OCI-LY1 (cell line): ENCODE measurements around the gene PIH1D1.

Experiments
- CTCF ChIP-seq: fragments of 200-600 bp; sonication (generic), shearing (Covaris generic); IDR thresholded peaks from 2 replicates; pipeline ENCODE4 v1.5.1; 2017; ENCODE audit warnings: mild to moderate bottlenecking, antibody characterized with exemption, low read length, moderate library complexity, mixed read lengths
- EZH2 ChIP-seq: fragments of 200-600 bp; sonication (generic), shearing (Covaris generic); IDR thresholded peaks from 2 replicates; pipeline ENCODE4 v1.8.0; 2017; ENCODE audit warnings: borderline replicate concordance, mixed run types, mild to moderate bottlenecking, antibody characterized with exemption, low read length, moderate library complexity, mixed read lengths

GRCh38 chr19:49447485-49448431 lies 3.9 kb downstream of the PIH1D1 start:
- no peak for TF ChIP-seq CTCF
- TF ChIP-seq EZH2, result no peak
